A172 (cell line): ENCODE results near the gene EARS2. TPM values are rescaled to one million over a fixed set of nuclear protein-coding genes. Genes with fewer than 3 reads are reported as not detected.

Experiments
- DNase-seq: peaks from one replicate; pipeline ENCODE4 v3.0.0-alpha.2; 2015; ENCODE audit warnings: low spot score
- total RNA-seq: library from RNA; depleted of rRNA; stranded (reverse); fragments of >200 nt; shearing (Covaris generic); gene quantifications from 2 replicates; pipeline ENCODE4 v1.2.3, GENCODE V29; 2014; rRNA removed

EARS2 gene
- total RNA-seq, 1 experiment from 2014 or later: 33.1 TPM

GRCh38 chr16:23482778-23483177 lies 74.4 kb downstream of the EARS2 start:
- no peak for DNase-seq

- no peak for DNase-seq
Measured at GRCh38 chr16:23480257-23480656, 76.9 kb downstream of the EARS2 start.

- DNase-seq: no peak
Measured at GRCh38 chr16:23479138-23479537, 78.0 kb downstream of the EARS2 start.

GRCh38 chr16:23478566-23478965 lies 78.6 kb downstream of the EARS2 start:
- no peak for DNase-seq

GRCh38 chr16:23476289-23476688 lies 80.9 kb downstream of the EARS2 start:
- DNase-seq: no peak

Other genes starting within 250 kb of the EARS2 start
- gene COG7, start 104.2 kb downstream of the EARS2 start, total RNA-seq: 14.5 and 21.0 TPM in 2 replicates
- gene GGA2, start 46.9 kb downstream of the EARS2 start, total RNA-seq: 19.9 and 37.4 TPM in 2 replicates
- 153 and 157 TPM in 2 replicates for gene UBFD1, start 377 bp upstream of the EARS2 start, total RNA-seq
- gene NDUFAB1, start 39.0 kb upstream of the EARS2 start, total RNA-seq: 254 and 325 TPM in 2 replicates
- 15.0 and 20.1 TPM in 2 replicates for gene PALB2, start 84.0 kb upstream of the EARS2 start, total RNA-seq
- gene DCTN5, start 84.1 kb upstream of the EARS2 start, total RNA-seq: 51.3 and 82.6 TPM in 2 replicates
- 56.0 and 62.7 TPM in 2 replicates for gene PLK1, start 121.5 kb upstream of the EARS2 start, total RNA-seq
- gene ERN2, start 155.9 kb upstream of the EARS2 start, total RNA-seq: not detected in 2 replicates
- not detected in 2 replicates for gene CHP2, start 197.7 kb upstream of the EARS2 start, total RNA-seq